SKM-1 treated with dmso at 0.1 percent for 144 hours (cell line): ENCODE data around the gene GGT6.

ENCODE experiments used
- DNase-seq: peaks from one replicate; lab custom pipeline; 2025; ENCODE audit not compliant: unreplicated experiment; lab: John Stamatoyannopoulos, UW

The GGT6 gene

DNA sequence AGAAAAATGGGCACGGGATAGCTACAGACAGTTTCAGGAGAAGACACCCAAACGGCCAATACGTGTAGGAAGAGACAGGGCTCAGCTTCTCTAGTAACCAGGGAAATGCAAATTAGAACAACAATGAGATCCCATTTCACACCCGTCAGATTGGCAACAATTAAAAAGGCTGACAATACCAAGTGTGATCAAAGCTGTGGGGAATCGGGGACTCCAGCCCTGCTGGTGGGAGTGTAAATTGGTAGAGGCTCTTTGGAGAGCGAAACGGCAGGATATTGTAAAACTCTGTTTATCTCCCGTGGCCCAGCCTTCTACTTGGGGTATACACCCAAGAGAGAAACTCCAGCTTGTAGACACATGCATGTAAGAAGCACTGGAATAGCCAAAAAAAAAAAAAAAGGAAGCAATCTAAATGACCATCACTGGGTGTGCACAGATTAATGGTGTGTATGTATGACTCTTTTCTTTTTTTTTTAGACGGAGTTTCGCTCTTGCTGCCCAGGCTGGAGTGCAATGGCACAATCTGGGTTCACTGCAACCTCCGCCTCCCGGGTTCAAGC is 32.7 kb downstream of the GGT6 start:
- no peak for DNase-seq

DNA sequence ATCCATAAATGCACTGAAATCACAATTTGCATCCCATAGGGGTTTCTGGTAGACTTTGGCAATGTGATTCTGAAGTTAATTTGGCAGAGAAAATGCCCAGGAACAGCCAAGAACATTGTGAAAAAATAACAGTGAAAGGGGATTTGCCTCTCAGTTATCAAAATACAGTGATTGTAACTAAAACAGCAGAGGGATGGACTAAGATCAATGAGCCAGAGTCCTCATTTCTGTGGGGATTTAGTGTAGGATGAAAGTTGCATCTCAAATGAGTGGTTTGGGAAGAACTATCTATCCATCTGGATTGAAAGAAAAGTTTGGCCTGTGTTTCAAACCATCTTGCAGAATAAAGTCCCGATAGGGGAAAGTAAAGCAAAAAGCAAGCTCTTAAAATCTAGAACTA is 33.2 kb downstream of the GGT6 start:
- no peak for DNase-seq

DNA sequence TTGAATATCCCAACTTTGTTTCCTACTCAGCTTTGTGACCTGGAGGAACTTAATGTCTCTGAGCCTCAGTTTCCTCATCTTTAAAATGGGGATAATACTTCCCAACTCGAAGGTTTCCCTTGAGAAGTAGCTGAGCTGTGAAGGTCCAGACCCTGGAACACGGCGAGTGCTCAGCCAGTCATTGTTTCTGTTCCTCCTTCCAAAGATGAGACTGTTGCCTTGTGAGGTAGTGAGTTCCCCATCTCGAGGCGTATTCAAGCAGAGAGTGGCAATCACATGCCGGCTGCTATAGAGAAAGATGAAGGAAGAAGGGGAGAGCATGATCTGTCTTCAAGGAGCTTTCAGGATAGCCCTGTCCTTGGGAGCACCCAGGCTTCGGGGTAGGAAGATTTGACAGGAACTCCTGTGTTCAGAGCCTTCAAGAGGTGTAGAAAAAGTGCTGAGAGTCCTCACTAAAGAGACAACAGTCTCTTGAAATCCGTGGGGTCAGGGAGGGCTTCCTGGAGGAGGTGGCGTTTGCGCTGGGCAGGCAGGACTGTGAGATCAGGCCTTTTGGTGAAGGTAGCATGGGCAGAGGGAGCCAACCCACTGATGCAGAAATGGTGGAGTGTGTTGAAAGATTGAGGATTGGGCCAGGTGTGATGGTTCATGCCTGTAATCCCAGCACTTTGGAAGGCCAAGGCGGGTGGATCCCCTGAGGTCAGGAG is 34.5 kb downstream of the GGT6 start:
- DNase-seq, result no peak

DNA sequence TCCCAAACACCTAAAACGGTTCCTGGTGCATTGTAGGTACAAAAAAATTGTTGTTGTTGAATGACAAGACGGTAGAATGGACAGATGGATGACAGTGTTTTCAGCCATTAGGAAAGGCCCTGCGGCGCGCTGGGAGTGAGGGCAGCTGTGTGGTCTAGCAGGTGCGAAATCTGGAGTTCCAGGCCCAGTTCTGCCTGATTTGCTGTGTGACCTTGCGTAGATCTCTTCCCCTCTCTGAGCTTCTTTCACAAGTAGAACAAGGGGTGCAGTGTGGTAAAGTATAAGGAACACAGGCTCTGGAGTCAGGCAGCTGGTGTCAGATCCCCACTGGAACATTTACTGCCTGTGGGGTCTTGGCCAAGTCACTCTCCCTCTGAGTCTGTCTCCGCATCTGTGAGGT is 36.4 kb downstream of the GGT6 start:
- no peak for DNase-seq

DNA sequence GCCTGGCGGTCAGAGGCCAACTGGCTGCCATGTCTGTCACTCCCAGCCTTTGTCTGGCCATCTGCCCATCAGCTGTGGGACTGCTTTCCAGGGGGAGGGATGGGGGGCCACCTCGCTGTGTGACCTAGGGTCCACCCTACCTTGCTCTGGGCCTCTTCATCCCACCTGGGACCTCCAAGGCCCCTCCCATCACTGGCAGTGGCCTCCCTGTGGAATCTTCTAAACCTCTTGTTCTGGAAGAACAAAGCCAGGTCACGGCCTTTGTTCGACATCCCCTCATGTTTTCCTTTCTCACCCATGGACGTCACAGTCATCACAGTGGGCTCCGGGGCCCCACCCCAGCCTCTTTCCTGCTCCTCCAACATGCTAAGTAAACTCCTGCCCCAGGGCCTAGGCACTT is 37.7 kb downstream of the GGT6 start:
- no peak for DNase-seq

DNA sequence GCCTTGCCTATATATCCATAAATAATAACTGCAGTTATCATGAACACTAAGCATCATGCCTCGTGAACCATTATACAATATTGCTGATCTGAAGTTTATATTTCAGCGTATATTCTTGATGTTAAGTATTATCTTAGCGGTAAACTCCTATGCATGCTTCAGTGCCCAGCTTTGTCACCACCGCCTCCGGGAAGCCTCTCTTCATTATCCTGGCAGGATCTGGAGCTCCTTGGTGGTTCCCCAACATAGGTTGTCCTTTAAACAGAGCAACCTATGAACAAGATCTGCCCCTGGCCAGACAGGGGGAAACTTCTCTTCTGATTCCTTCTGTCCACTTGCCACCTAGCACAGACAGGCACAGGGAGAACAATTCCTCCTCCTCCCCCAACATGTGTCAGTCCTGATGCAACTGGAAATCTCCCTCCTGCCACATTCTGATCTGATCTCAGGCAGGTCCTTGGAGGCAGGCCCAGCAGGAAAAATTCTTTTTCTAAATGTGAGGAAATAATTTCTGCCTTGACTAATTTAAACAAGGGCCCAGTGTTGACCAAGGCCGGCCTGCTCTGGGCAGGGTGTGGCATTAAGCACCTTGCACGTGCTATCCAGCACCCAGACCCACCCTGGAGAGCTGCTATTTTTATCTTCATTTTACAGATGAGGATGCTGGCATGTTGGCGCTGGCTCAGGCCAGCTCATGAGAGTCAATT is 39.3 kb downstream of the GGT6 start:
- no peak for DNase-seq

DNA sequence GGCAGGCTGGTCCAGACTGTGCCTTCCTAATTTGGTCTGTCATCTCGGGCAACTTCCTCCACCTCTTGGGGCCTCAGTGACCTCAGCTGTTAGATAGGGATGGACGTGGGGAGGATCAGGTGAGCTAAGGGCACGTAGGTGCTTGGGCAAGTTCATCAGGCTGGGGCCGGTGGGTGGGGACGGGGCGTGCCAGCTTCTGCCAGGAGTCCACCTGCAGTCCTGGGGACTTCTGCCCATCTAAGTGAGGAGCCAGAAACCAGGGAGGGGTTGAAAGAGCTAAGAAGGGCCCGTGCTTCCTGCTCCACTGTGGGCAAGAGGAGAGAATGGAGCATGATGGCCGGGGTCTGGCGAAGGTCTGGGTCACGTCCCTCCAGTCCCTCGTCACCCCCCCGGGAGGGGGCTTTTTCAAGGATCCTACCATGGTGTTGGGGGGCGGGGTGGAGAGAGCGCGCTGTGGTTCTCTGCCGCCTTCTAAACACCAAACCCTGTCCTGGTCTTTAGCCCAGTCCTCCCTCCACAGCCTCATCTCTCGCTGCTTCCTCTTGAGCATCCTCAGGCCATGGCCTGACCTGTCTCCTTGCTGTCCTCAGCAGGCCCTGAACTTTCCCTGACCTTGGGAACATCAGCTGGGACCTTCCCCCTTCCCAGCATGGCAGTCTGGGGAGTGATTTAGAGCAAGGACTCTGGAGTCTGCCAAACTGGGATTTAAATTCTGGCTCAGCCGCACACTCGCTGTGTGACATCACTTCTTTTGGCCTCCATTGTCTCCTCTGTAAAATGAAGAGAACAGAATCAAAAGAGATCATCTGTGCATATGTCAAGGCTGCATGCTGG is 40.1 kb downstream of the GGT6 start:
- no peak for DNase-seq

DNA sequence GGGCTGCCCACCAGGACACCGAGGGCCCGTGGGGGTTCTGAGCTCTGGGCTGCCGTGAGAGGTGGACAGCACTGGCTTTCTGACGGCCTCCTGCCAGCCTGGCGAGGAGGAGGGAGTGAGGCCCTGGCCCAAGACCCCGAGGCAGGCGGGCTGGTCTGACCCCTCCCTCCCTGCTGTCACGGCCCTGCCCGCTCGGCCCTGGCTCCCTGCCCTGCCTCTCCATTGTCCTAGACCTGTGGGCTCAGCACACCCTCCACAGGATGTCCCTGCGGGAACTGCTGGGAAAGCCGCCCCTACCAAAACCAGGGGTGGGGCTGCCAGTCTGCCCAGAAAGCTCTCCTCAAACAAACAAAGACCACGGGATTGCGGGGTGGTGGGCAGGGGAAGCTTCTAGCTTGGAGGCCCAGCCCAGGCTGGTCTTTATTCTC is 41.0 kb downstream of the GGT6 start:
- DNase-seq, result no peak

DNA sequence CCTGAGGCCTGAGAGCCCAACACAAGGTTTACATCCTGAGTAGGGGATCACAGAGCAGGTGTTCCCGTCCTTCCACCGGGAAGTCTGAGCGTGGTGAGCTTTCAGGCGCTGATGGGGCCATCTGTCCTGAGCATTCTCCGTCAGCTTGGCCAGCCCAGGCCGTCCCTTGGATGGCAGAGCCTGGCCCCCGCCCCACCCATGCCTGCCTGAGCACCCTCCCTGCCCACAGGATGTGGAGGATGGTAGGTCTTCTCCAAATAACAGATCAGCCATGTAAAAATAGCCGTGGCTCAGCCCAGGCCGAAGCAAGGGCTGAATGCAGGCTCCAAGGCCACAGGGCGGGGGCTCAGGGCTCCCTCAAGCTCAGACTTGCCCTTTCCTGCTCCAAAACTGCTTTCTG is 41.5 kb downstream of the GGT6 start:
- no peak for DNase-seq

DNA sequence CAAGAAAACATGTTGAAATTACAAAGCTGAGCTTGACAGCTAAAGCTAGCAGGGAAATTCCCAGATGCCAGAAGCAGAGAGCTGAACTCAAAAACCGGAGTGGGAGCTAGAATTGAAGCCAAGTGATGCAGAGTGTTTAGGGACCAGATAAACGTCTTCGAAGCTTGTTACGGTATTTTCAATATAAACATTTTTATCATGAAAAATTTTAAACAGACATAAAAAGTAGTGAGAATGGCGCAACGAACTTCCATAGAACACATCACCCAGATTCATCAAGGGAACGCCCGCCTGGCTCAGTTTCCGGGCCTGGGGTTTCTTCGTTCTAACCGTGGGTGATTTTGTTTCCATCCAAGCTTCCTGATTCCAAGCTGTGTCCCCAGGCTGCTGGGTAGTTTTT is 43.6 kb downstream of the GGT6 start:
- no peak for DNase-seq

DNA sequence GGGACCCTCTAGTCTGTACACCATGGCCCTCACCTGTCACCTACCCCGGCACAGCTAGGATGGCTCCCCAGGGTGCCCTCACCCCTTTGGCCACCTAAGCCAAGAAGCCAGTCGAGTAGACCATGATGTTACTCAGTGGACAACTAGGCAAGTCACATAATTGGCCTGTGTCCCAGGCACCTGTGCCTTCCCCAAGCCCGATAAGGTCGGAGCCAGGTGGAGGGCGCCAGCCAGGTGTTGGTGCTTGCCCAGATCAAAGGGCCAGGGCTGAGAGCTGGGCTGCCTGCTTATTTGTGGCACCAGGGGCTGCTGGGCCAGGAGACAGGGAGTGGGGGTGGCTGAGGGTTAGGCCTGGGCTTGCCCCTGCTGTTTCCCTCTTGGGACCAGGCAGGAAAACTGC is 44.9 kb downstream of the GGT6 start:
- DNase-seq, result no peak

DNA sequence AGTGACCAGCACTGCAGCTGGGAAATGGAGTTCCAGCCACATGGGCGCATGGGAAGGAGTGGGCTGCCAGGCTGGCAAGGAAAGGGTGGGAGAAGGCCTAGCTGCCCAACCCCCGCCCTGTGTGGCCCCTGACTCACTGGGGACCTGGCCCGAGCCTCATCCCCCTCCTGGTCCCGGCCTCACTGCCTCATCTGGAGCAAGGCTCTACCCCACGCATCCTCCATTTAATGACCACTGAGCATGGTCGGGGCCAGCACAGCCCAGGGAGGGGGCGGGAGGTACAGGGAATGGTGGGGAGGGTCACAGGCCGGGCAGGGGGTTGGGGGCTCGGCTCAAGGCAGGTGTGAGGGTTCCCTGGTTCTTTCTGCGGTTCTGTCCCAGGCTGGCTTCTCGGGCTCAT is 45.6 kb downstream of the GGT6 start:
- no peak for DNase-seq

DNA sequence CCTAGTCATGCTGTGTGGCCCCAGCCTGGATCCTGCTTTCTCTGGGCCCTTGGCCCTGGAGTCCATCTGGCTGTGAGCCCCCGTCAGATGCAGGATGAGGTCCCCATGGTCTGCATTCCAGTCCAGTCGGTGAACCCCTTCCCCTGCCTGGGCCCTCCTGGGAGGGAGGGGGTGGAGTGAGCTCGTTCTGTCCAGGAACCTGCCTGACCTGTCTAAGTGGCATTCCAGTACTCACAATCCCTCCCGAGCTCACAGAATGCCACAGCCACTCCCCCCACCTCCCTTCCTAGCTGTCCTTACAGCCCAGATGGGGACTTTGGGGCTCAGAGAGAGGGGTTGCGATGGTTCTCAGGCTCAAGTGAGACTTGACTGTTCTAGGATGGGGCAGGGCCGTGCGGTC is 46.2 kb downstream of the GGT6 start:
- no peak for DNase-seq

DNA sequence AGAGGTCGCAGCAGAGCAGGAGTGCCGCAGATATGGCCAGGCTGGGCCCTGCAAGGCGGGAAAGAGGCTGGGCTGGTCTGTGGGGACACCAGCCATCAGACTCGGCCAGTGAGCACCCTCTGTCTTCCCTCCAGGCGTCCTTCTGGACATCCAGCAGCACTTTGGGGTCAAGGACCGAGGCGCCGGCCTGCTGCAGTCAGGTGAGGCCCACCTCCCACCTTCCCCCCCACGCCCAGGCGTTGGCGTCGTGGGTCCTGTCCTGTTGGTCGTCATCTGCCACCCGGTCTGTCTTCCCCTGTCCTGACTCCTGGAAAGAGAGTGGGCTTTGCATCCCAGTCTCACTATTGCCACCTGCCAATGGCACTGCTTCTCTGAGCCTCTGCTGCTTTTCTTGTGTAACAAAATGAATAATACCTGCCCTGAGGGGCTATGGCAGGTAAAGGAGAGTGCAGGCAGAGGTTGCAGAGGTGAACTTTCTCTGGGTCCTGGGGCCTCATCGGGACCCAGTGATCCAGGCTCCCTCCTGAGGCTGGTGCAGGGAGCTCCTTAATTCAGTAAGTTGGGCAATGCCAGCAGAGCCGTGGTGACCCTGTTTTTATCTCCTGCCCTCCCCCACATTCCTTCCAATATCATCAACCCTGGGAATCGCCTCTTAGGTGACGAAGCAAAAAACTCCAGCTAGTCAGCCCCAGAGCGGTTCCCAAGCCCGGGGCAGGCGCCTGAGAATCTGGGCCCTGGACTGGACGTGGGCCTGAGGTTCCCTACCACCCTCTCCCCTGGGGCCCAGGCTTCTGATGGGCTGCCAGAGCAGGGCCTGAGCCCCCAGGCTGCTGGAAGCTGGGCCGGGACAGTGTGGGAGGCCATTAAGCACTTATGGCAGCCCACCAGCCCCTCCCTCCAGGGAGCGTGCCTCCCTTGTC is 47.0 kb downstream of the GGT6 start:
- no peak for DNase-seq

DNA sequence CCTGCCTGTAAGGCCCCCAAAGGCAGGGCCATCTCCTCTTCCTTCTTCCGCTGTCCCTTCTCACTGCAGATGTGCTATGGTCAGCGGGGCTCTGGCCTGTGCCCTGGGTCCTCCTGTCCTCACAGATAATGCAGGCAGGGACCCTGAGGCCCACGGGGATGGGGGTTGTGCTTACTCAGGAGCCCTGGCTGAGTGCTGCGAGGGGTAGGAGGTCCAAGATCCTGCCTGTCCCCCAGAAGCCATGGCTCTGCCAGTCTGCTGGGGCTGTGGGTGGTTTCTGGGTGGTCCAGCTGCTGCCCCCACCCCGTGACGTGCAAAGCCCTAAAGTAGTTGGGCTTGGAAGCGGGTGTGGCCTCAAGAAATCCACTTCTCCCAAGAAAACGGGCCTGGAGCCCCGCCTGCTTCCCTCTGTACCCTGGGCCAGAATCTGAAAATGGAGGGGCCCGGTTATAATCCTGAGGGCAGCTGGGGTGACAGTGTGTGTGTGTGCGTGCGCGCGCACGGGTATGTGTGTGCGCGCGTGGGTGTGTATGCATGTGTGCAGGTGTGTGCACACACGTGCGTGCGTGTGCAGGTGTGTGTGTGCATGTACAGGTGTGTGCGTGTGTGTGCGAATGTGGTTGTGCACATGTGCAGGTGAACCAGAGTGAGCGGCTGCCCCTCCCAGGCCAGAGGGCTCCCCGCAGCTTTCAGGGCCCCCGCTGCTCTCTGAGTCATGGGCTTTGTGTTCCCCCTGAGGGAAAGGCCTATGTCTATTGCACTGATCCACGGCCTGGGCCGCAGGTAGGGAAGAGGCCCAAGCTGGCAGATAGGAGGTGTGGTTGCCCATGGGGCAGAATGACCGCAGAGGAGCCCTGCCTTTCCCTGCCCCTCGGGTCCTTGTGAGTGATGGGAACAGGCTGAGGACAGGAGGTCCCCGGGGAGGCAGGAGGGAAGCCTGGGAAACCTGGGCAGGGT is 47.9 kb downstream of the GGT6 start:
- no peak for DNase-seq

DNA sequence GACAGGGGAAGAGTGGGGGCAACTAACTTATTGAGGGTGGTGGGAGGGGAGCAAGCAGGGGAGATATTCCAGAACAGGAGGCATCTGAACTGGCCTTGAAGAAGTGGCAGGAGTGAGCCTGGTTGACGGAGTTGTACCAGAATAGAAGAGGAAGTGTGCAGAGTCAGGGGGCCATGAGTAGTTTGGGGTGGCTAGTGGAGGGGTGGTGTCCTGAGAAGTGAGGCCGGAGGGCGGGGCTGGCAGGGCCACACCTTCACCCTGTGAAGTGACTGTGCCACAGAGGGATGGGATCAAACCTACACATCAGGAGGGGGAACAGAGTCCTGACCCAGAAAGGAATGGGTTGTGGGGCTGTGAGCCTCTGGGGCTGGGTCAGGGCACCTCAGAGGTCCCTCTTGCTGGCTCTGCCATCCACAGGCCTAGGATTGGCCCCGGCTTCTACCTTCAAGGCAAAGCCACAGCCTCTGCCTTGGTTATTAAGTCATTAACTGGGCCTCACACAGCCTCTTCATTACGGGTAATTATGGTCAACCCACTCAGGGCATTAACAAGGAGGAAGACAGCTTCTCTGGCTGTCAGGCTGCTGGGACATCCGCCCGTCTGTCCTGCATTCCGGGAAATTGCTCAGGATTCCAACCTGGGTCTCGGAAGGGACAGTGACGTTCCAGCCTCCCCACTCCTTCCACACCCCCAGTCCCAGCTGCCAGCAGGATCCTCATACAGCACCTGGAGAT is 49.0 kb downstream of the GGT6 start:
- no peak for DNase-seq

DNA sequence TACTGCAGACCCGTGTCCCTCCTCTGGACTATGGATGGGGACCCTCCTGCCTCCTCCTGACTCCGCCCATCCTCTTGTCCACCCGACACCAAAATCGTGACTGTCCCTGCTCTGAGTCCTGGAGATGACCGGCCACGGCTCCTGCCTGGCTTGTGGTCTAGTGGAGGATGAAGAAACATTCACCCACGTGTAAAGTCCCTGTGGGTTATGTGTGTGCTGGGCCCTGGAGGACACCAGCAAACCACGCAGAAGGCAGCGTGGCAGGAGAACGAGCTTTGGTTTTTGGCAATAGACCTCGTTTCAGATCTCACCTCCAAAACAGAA is 49.8 kb downstream of the GGT6 start:
- DNase-seq, result no peak

DNA sequence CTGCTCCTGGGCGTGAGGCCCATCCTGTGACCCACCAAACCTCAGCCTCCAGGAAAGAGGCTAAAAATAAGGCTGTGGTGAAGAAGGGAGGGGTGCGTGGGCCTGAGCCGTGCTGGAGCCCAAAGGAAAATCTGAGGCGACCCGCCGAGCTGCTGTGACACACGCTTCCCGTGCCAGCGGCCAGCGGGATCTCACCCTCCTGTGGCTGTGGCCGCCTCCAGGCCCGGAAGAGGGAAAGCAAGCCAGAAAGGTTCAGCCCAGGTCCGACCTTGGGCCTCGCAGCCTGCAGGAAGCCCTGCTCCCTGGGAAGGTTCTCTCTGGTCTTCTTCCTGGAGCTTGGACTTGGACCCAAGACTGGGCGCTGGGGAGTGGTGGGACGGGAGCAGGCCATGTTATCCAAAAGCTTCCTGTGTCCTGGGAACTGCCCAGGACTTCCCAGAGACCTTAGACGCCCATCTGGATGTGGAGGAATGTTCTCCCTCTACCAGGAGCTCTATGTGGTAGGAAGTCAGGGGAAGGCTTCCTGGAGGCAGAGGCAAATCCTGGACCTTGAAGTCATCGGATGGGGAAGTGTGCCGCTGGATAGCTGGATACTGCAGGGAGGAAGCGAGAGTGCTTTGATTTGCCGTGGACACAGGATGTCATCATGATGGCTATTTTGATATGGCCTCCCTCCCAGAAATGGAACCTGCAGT is 50.3 kb downstream of the GGT6 start:
- no peak for DNase-seq
